ENCODE measurements around the gene DTWD2. TPM values are rescaled to one million over a fixed set of nuclear protein-coding genes. Genes with fewer than 3 reads are reported as not detected.

DTWD2 gene
- total and polyA plus RNA-seq, 2 experiments from 2014 or later, result 2.5 to 14.1 TPM

DNA sequence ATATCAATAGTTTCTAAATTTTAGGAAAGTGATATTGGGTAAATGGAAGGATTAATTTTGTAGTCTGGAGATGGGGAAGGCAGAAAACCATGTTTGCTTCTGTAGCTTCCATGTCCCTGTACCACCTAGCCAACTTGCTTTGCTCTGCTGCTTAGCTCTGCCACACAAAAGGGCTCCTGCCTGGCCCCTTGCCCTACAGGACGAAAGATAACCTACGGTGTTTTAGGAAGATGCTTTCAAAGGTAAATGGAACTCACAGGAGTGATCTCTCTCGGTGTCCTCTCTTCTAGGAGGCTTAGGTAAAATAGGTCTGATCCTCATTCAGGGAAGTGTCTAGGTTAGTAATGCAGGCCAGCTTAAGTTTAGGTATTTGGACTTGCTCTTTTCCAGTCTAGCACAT, 44.8 kb upstream of the DTWD2 start:
- Histone ChIP-seq H3K4me3 (no peak overlapping the region), H2AFZ (no peak overlapping the region), H4K20me1 (ENCODE audit: insufficient read depth, poor library complexity, severe bottlenecking) (no peaks in the 10 kb centered on the region), H3K4me2 (no peak overlapping the region), H3K27me3 (no peaks in the 10 kb centered on the region), H3K9me3 (ENCODE audit: low read depth) (no peaks in the 10 kb centered on the region), H3K36me3 (replicated peaks; ENCODE audit: insufficient read depth, low read depth) (no peaks in the 10 kb centered on the region), H3K79me2 (no peaks in the 10 kb centered on the region), H3K9me2 (replicated peaks; ENCODE audit: insufficient read depth) (no peaks in the 10 kb centered on the region), H3K4me1 (ENCODE audit: insufficient read depth) (no peaks in the 10 kb centered on the region), H3K27ac (no peak overlapping the region)
- WGBS (ENCODE audit: low lambda C conversion rate, missing lambda C conversion rate), result 62% methylated on average over 3 of the region's 3 CpGs
- TF ChIP-seq EZH2 (IDR thresholded peaks at IDR 0.05; ENCODE audit: borderline replicate concordance) (no peak), EZH2phosphoT487 (IDR thresholded peaks at IDR 0.05; ENCODE audit: low read depth, severe bottlenecking, unreplicated experiment) (no peak)
- TF ChIP-seq, protein P1, sequence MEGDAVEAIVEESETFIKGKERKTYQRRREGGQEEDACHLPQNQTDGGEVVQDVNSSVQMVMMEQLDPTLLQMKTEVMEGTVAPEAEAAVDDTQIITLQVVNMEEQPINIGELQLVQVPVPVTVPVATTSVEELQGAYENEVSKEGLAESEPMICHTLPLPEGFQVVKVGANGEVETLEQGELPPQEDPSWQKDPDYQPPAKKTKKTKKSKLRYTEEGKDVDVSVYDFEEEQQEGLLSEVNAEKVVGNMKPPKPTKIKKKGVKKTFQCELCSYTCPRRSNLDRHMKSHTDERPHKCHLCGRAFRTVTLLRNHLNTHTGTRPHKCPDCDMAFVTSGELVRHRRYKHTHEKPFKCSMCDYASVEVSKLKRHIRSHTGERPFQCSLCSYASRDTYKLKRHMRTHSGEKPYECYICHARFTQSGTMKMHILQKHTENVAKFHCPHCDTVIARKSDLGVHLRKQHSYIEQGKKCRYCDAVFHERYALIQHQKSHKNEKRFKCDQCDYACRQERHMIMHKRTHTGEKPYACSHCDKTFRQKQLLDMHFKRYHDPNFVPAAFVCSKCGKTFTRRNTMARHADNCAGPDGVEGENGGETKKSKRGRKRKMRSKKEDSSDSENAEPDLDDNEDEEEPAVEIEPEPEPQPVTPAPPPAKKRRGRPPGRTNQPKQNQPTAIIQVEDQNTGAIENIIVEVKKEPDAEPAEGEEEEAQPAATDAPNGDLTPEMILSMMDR (IDR thresholded peaks at IDR 0.05; ENCODE audit: poor library complexity), result no peak
- no peak for DNase-seq (ENCODE audit: low spot score)

DNA sequence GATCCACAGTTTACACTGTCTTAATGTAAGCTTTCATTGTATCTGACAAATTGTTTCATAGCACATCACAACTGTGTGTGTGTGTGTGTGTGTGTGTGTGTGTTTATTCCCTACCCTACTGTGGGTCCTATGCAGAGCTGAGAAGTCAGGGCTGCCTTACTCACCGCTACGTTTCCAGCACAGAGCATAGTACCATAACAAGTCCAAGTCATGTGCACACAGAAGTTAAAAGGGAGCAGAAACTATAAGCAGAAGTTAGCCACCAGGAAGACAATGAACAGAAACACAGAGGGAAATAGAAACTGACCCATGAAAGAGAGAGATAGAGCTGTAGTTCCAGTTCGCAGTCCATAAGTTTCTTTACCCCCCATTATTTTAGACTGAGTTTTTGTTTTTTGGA, 44.3 kb upstream of the DTWD2 start:
- H3K27ac ChIP-seq, result no peak overlapping the region

DNA sequence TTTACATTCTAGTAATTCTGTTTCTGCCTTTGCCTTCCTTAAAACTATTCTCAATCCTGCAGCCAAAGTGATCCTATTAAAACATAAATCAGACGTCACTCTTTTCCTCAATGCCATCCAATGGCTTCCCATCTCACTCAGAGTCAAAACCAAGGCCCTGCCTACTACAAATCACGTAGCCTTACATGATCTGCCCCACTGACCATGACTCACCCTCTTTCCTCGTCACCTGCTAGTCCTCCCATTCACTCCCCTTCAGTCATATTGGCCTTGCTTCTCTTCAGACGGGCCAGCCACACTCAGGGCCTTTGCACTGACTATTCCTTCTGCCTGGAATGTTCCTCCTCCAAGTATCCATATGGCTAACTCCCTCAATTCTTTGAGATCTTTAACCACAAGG, 43.6 kb upstream of the DTWD2 start:
- Histone ChIP-seq H3K79me2 (no peaks in the 10 kb centered on the region), H3K4me2 (no peak overlapping the region), H3K9me3 (ENCODE audit: low read depth) (no peaks in the 10 kb centered on the region), H3K27ac (no peak overlapping the region), H2AFZ (no peak overlapping the region), H3K9me2 (replicated peaks; ENCODE audit: insufficient read depth) (no peaks in the 10 kb centered on the region), H3K4me3 (no peak overlapping the region), H4K20me1 (ENCODE audit: insufficient read depth, poor library complexity, severe bottlenecking) (no peaks in the 10 kb centered on the region), H3K27me3 (no peaks in the 10 kb centered on the region), H3K4me1 (ENCODE audit: insufficient read depth) (no peaks in the 10 kb centered on the region), H3K36me3 (replicated peaks; ENCODE audit: insufficient read depth, low read depth) (no peaks in the 10 kb centered on the region)
- no peak for DNase-seq (ENCODE audit: low spot score)
- no peak for TF ChIP-seq EZH2 (IDR thresholded peaks at IDR 0.05; ENCODE audit: borderline replicate concordance)
- TF ChIP-seq, protein P1 (IDR thresholded peaks at IDR 0.05; ENCODE audit: poor library complexity), result no peak
- TF ChIP-seq EZH2phosphoT487 (IDR thresholded peaks at IDR 0.05; ENCODE audit: low read depth, severe bottlenecking, unreplicated experiment), result no peak
- 80% methylated on average over 4 of the region's 4 CpGs for WGBS (ENCODE audit: low lambda C conversion rate, missing lambda C conversion rate)

More for the DNA sequence above, 44.3 kb upstream of the DTWD2 start:
- DNase-seq (ENCODE audit: low spot score), result no peak
- Histone ChIP-seq H3K9me3 (ENCODE audit: low read depth) (no peaks in the 10 kb centered on the region), H3K4me2 (no peak overlapping the region), H2AFZ (no peak overlapping the region), H4K20me1 (ENCODE audit: insufficient read depth, poor library complexity, severe bottlenecking) (no peaks in the 10 kb centered on the region), H3K27me3 (no peaks in the 10 kb centered on the region), H3K9me2 (replicated peaks; ENCODE audit: insufficient read depth) (no peaks in the 10 kb centered on the region), H3K4me3 (no peak overlapping the region), H3K79me2 (no peaks in the 10 kb centered on the region), H3K36me3 (replicated peaks; ENCODE audit: insufficient read depth, low read depth) (no peaks in the 10 kb centered on the region), H3K4me1 (ENCODE audit: insufficient read depth) (no peaks in the 10 kb centered on the region)
- TF ChIP-seq, protein P1 (IDR thresholded peaks at IDR 0.05; ENCODE audit: poor library complexity), result no peak
- WGBS (ENCODE audit: low lambda C conversion rate, missing lambda C conversion rate), result 66% methylated on average over 3 of the region's 3 CpGs

All from hepatocyte (in vitro differentiated cells).